ENCODE results near the gene PHC2. TPM values are rescaled to one million over a fixed set of nuclear protein-coding genes. Genes with fewer than 3 reads are reported as not detected.

PHC2 gene
- total RNA-seq, 1 donor from 2014 or later = 135 TPM

- H3K36me3 Mint-ChIP-seq (ENCODE audit: insufficient read depth) = no peaks in the 10 kb centered on the region
- peaks cover 10% of the 10 kb centered on the region for H3K4me1 Mint-ChIP-seq (ENCODE audit: low read depth)
- no peaks in the 10 kb centered on the region for H3K27me3 Mint-ChIP-seq
- no peak for TF ChIP-seq CTCF (IDR thresholded peaks at IDR 0.05; ENCODE audit: unreplicated experiment)
- no peaks in the 10 kb centered on the region for H3K9me3 Mint-ChIP-seq (ENCODE audit: low read depth)
- H3K4me3 Mint-ChIP-seq (ENCODE audit: low read depth) = no peak overlapping the region
- DNase-seq (ENCODE audit: low spot score, unreplicated experiment) = no peak
- no peak overlapping the region for H3K27ac Mint-ChIP-seq
Measured at GRCh38 chr1:33442141-33442540, 11.2 kb upstream of the PHC2 start.

- no peak overlapping the region for H3K27ac Mint-ChIP-seq
- no peak overlapping the region for H3K4me3 Mint-ChIP-seq (ENCODE audit: low read depth)
- no peak for DNase-seq (ENCODE audit: low spot score, unreplicated experiment)
- H3K36me3 Mint-ChIP-seq (ENCODE audit: insufficient read depth) = no peaks in the 10 kb centered on the region
- H3K4me1 Mint-ChIP-seq (ENCODE audit: low read depth) = peaks cover 18% of the 10 kb centered on the region
- TF ChIP-seq CTCF (IDR thresholded peaks at IDR 0.05; ENCODE audit: unreplicated experiment) = no peak
- H3K27me3 Mint-ChIP-seq = no peaks in the 10 kb centered on the region
- no peaks in the 10 kb centered on the region for H3K9me3 Mint-ChIP-seq (ENCODE audit: low read depth)
Measured at GRCh38 chr1:33441088-33441745, 10.3 kb upstream of the PHC2 start.

GRCh38 chr1:33439662-33440061, 8.8 kb upstream of the PHC2 start:
- Mint-ChIP-seq H3K9me3 (ENCODE audit: low read depth) (no peaks in the 10 kb centered on the region), H3K27ac (no peak overlapping the region), H3K27me3 (no peaks in the 10 kb centered on the region), H3K4me3 (ENCODE audit: low read depth) (no peak overlapping the region), H3K4me1 (ENCODE audit: low read depth) (peaks cover 19% of the 10 kb centered on the region), H3K36me3 (ENCODE audit: insufficient read depth) (no peaks in the 10 kb centered on the region)
- no peak for TF ChIP-seq CTCF (IDR thresholded peaks at IDR 0.05; ENCODE audit: unreplicated experiment)
- no peak for DNase-seq (ENCODE audit: low spot score, unreplicated experiment)

- H3K9me3 Mint-ChIP-seq (ENCODE audit: low read depth) = no peaks in the 10 kb centered on the region
- no peak for TF ChIP-seq CTCF (IDR thresholded peaks at IDR 0.05; ENCODE audit: unreplicated experiment)
- no peaks in the 10 kb centered on the region for H3K27me3 Mint-ChIP-seq
- no peak overlapping the region for H3K27ac Mint-ChIP-seq
- no peak overlapping the region for H3K4me3 Mint-ChIP-seq (ENCODE audit: low read depth)
- DNase-seq (ENCODE audit: low spot score, unreplicated experiment) = no peak
- no peaks in the 10 kb centered on the region for H3K36me3 Mint-ChIP-seq (ENCODE audit: insufficient read depth)
- peaks cover 19% of the 10 kb centered on the region for H3K4me1 Mint-ChIP-seq (ENCODE audit: low read depth)
Measured at GRCh38 chr1:33438364-33439160, 7.7 kb upstream of the PHC2 start.

- no peak overlapping the region for H3K4me3 Mint-ChIP-seq (ENCODE audit: low read depth)
- H3K27ac Mint-ChIP-seq = no peak overlapping the region
- no peak for TF ChIP-seq CTCF (IDR thresholded peaks at IDR 0.05; ENCODE audit: unreplicated experiment)
- H3K9me3 Mint-ChIP-seq (ENCODE audit: low read depth) = no peaks in the 10 kb centered on the region
- H3K27me3 Mint-ChIP-seq = no peaks in the 10 kb centered on the region
- peaks cover 19% of the 10 kb centered on the region for H3K4me1 Mint-ChIP-seq (ENCODE audit: low read depth)
- no peaks in the 10 kb centered on the region for H3K36me3 Mint-ChIP-seq (ENCODE audit: insufficient read depth)
- no peak for DNase-seq (ENCODE audit: low spot score, unreplicated experiment)
Measured at GRCh38 chr1:33436557-33437285, 5.8 kb upstream of the PHC2 start.

All from progenitor cell of endocrine pancreas (in vitro differentiated cells).